Measurements from ENCODE around the gene PML. TPM values are rescaled to one million over a fixed set of nuclear protein-coding genes. Genes with fewer than 3 reads are reported as not detected.

PML gene
- total RNA-seq, 1 donor from 2014 or later, result 15.3 TPM

DNA sequence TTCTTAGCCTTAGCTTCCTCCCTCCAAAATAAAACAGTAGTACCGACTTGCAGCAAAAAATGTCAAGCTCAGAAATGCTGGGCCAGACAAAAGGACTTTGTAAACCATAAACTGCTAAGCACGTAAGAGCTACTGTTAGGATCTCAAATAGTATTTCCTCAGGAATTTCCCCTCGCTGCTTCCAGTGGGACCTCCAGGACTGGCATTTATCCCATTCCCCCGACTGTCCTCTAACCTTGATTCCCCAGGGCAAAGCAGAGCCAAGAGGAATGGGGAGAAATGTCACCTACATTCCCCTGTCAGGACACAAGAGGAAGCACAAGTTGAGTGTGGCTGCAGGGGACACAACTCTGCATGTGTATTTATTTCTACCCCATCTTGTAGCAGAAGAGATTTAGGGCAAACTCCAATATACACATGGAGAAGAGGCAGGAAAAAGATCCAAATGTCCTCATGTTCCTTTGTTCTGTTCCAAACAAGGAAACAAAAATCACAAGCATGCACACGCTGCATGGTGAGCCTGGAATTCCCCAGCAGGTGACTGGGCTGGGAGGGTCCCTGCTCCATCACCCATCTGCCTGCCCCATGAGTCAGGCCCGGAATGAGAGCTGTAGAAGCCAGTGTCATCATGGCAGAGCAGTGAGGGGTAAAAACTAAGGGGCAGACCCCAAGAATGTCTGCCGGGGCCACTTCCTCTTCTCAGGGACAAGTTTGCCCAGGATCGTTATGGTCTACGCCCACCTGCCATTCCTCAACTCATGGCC is 6.7 kb upstream of the PML start:
- H3K4me1 Mint-ChIP-seq, result peaks cover 24% of the 10 kb centered on the region
- TF ChIP-seq, protein P1, sequence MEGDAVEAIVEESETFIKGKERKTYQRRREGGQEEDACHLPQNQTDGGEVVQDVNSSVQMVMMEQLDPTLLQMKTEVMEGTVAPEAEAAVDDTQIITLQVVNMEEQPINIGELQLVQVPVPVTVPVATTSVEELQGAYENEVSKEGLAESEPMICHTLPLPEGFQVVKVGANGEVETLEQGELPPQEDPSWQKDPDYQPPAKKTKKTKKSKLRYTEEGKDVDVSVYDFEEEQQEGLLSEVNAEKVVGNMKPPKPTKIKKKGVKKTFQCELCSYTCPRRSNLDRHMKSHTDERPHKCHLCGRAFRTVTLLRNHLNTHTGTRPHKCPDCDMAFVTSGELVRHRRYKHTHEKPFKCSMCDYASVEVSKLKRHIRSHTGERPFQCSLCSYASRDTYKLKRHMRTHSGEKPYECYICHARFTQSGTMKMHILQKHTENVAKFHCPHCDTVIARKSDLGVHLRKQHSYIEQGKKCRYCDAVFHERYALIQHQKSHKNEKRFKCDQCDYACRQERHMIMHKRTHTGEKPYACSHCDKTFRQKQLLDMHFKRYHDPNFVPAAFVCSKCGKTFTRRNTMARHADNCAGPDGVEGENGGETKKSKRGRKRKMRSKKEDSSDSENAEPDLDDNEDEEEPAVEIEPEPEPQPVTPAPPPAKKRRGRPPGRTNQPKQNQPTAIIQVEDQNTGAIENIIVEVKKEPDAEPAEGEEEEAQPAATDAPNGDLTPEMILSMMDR (IDR thresholded peaks at IDR 0.05), result no peak
- TF ChIP-seq EZH2 (IDR thresholded peaks at IDR 0.05), result no peak
- TF ChIP-seq EZH2phosphoT487 (IDR thresholded peaks at IDR 0.05), result no peak
- Histone ChIP-seq H3K9me3 (ENCODE audit: low read depth) (no peaks in the 10 kb centered on the region), H3F3A (ENCODE audit: low read depth) (no peaks in the 10 kb centered on the region), H3K4me3 (no peak overlapping the region), H2AFZ (replicated peaks) (no peak overlapping the region), H3K27ac (no peak overlapping the region), H3K4me1 (peaks cover 4% of the 10 kb centered on the region), H3K79me2 (ENCODE audit: low read depth) (no peaks in the 10 kb centered on the region), H4K20me1 (ENCODE audit: low read depth) (no peaks in the 10 kb centered on the region), H3K9ac (no peak overlapping the region), H3K27me3 (no peaks in the 10 kb centered on the region), H3K36me3 (no peaks in the 10 kb centered on the region), H3K4me2 (no peak overlapping the region)
- no peak for DNase-seq (ENCODE audit: low spot score)
- no peak overlapping the region for H3K27ac Mint-ChIP-seq
- H3K4me3 Mint-ChIP-seq, result no peak overlapping the region
- H3K9me3 Mint-ChIP-seq, result no peaks in the 10 kb centered on the region
- H3K36me3 Mint-ChIP-seq, result peaks cover 5% of the 10 kb centered on the region
- no peaks in the 10 kb centered on the region for H3K27me3 Mint-ChIP-seq (ENCODE audit: insufficient read depth, low read depth)

DNA sequence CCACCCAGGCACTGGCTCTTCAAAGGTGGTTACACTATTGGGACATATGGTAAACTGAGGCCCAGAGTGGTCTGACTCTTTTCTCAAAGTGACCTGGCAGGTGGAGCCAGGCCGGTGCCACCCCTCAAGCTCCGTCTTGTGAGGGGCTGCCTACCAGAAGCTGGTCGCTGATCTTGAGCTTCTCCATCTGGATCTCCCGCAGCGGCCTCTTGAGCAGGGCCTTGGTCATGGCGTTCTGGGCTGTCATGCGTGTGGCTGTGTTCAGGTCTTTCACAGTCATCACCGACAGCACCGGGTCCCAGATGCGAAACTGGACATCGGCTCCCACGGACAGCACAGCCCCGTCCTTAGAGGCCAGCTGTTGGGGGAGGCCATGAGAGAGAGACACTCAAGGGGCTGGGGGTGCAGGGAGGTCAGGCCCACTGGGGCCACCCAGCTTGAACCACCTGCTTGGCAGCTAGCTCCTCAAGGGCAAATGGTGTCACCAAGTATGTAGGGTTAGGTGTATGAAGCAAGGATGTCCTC is 6.0 kb upstream of the PML start:
- Mint-ChIP-seq H3K36me3 (peaks cover 5% of the 10 kb centered on the region), H3K4me3 (no peak overlapping the region), H3K27ac (no peak overlapping the region), H3K9me3 (no peaks in the 10 kb centered on the region), H3K27me3 (ENCODE audit: insufficient read depth, low read depth) (no peaks in the 10 kb centered on the region), H3K4me1 (peaks cover 25% of the 10 kb centered on the region)
- Histone ChIP-seq H3K9ac (no peak overlapping the region), H3K27ac (no peak overlapping the region), H3K9me3 (ENCODE audit: low read depth) (no peaks in the 10 kb centered on the region), H3F3A (ENCODE audit: low read depth) (no peaks in the 10 kb centered on the region), H3K79me2 (ENCODE audit: low read depth) (no peaks in the 10 kb centered on the region), H2AFZ (replicated peaks) (no peak overlapping the region), H3K36me3 (no peaks in the 10 kb centered on the region), H3K4me3 (no peak overlapping the region), H3K4me2 (no peak overlapping the region), H3K27me3 (no peaks in the 10 kb centered on the region), H4K20me1 (ENCODE audit: low read depth) (no peaks in the 10 kb centered on the region), H3K4me1 (peaks cover 4% of the 10 kb centered on the region)
- TF ChIP-seq EZH2phosphoT487 (IDR thresholded peaks at IDR 0.05), result no peak
- TF ChIP-seq, protein P1 (IDR thresholded peaks at IDR 0.05), result no peak
- TF ChIP-seq EZH2 (IDR thresholded peaks at IDR 0.05), result no peak
- no peak for DNase-seq (ENCODE audit: low spot score)

DNA sequence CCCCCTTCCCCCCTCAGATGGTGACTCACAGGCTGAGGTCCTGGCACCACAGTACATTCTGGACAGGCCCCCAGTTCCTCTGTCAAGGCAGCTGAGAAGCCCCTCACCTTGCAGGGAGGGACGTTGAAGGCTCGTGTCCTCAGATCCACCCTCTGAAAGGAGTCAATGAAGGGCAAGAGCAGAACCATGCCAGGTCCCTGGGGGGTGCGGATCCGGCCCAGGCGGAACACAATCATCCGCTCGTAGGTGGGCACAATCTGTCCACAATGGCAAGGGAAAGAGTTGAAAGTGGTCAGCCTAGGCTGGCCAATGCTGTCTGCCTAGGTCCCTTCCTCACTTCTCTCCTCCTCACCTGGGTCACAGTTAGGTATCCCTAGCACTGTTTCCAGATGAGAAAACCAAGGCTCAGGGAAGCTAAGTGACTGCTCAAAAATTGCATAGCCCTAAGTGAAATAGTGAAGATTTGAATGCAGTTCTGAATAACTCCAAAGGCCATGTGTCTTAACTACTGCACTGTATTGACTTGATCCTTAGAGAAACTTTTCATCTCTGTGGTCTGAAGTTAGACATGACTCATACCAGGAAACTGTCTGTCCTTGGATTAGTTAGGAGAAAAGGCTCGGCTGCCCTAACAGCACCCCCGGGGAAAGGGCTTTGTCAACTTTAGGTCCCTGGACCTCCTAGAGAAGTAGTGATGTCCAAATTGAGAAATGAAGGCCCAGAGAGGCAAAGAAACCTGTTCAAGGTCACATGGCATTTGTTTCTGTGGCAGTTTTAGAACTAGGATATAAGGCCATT is 5.3 kb upstream of the PML start:
- H3K9ac ChIP-seq, result no peak overlapping the region
- no peak overlapping the region for H2AFZ ChIP-seq (replicated peaks)
- no peak overlapping the region for H3K27ac ChIP-seq

More for the DNA sequence above, 5.3 kb upstream of the PML start:
- Histone ChIP-seq H3K9me3 (ENCODE audit: low read depth) (no peaks in the 10 kb centered on the region), H3K4me1 (peaks cover 4% of the 10 kb centered on the region), H3K4me2 (no peak overlapping the region), H3F3A (ENCODE audit: low read depth) (peaks cover 4% of the 10 kb centered on the region), H3K36me3 (no peaks in the 10 kb centered on the region), H4K20me1 (ENCODE audit: low read depth) (no peaks in the 10 kb centered on the region), H3K79me2 (ENCODE audit: low read depth) (no peaks in the 10 kb centered on the region), H3K4me3 (no peak overlapping the region), H3K27me3 (no peaks in the 10 kb centered on the region)
- H3K36me3 Mint-ChIP-seq, result peaks cover 2% of the 10 kb centered on the region
- no peak for DNase-seq (ENCODE audit: low spot score)
- H3K9me3 Mint-ChIP-seq, result no peaks in the 10 kb centered on the region
- H3K4me1 Mint-ChIP-seq, result peaks cover 27% of the 10 kb centered on the region
- H3K4me3 Mint-ChIP-seq, result no peak overlapping the region
- H3K27ac Mint-ChIP-seq, result no peak overlapping the region
- TF ChIP-seq, protein P1 (IDR thresholded peaks at IDR 0.05), result no peak
- no peak for TF ChIP-seq EZH2phosphoT487 (IDR thresholded peaks at IDR 0.05)
- no peak for TF ChIP-seq EZH2 (IDR thresholded peaks at IDR 0.05)
- no peaks in the 10 kb centered on the region for H3K27me3 Mint-ChIP-seq (ENCODE audit: insufficient read depth, low read depth)

Data from neural progenitor cell (in vitro differentiated cells).